SK-N-SH (cell line): ENCODE data around the gene SDCCAG8.

Experiments
- CTCF ChIP-seq: fragments of 200-600 bp; sonication (generic); IDR thresholded peaks from 2 replicates; pipeline ENCODE4 v1.6.1; 2017; ENCODE audit warnings: antibody characterized with exemption, mild to moderate bottlenecking, moderate library complexity
- EP300 ChIP-seq, 2 experiments: IDR thresholded peaks; 2 replicates each; pipeline versions ENCODE4 v1.4.0 to v1.6.1; 2012; ENCODE audit warnings: borderline replicate concordance in 1 of 2, low read depth in 1 of 2, low read length in 1 of 2
- GATA2 ChIP-seq: sonication (generic); formaldehyde crosslinking; IDR thresholded peaks from 2 replicates; pipeline ENCODE4 v1.5.0; 2020; ENCODE audit warnings: mild to moderate bottlenecking, missing genetic modification reagents
- NFIC ChIP-seq: IDR thresholded peaks from 2 replicates; pipeline ENCODE4 v1.4.0; 2012; ENCODE audit warnings: borderline replicate concordance
- RFX5 ChIP-seq: IDR thresholded peaks from 2 replicates; pipeline ENCODE4 v1.6.1; 2012; ENCODE audit warnings: mild to moderate bottlenecking, improper control_type of control experiment, low read length
- ZBTB33 ChIP-seq: IDR thresholded peaks from 2 replicates; pipeline ENCODE4 v1.4.0; 2012; ENCODE audit warnings: low read depth, borderline replicate concordance
- TF ChIP-seq, protein P1 (sequence below): IDR thresholded peaks from 2 replicates; pipeline ENCODE4 v1.6.1; 2012; ENCODE audit warnings: mild to moderate bottlenecking, low read depth, low read length, moderate library complexity

DNA sequence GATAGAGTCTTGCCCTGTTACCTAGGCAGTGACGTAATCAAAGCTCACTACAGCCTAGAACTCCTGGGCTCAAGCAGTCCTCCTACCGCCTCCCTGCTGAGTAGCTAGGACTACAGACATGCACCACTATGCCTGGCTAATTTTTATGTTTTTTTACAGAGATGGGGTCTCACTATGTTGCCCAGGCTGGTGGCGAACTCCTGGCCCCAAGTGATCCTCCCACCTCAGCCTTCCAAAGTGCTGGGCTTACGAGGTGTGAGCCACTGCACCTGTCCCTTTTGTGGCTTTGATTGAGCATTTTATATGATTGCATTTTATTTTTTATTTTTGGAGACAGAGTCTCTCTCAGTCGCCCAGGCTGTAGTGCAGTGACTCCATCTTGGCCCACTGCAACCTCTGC, 25.8 kb downstream of the SDCCAG8 start:
- TF ChIP-seq EP300 (IDR thresholded peaks at IDR 0.05; ENCODE audit: borderline replicate concordance in 1 of 2, low read depth in 1 of 2, low read length in 1 of 2) (no peak), CTCF (no peak), NFIC (no peak), RFX5 (no peak), ZBTB33 (no peak), GATA2 (CRISPR knock-in tag) (no peak)
- TF ChIP-seq, protein P1, sequence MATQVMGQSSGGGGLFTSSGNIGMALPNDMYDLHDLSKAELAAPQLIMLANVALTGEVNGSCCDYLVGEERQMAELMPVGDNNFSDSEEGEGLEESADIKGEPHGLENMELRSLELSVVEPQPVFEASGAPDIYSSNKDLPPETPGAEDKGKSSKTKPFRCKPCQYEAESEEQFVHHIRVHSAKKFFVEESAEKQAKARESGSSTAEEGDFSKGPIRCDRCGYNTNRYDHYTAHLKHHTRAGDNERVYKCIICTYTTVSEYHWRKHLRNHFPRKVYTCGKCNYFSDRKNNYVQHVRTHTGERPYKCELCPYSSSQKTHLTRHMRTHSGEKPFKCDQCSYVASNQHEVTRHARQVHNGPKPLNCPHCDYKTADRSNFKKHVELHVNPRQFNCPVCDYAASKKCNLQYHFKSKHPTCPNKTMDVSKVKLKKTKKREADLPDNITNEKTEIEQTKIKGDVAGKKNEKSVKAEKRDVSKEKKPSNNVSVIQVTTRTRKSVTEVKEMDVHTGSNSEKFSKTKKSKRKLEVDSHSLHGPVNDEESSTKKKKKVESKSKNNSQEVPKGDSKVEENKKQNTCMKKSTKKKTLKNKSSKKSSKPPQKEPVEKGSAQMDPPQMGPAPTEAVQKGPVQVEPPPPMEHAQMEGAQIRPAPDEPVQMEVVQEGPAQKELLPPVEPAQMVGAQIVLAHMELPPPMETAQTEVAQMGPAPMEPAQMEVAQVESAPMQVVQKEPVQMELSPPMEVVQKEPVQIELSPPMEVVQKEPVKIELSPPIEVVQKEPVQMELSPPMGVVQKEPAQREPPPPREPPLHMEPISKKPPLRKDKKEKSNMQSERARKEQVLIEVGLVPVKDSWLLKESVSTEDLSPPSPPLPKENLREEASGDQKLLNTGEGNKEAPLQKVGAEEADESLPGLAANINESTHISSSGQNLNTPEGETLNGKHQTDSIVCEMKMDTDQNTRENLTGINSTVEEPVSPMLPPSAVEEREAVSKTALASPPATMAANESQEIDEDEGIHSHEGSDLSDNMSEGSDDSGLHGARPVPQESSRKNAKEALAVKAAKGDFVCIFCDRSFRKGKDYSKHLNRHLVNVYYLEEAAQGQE: no peak
